Uterus (tissue), 4 donors: ENCODE results near the gene COBLL1. TPM values are rescaled to one million over a fixed set of nuclear protein-coding genes. Genes with fewer than 3 reads are reported as not detected.

Experiments used
- DNase-seq, 2 donors: peaks; one replicate each; pipeline ENCODE4 v3.0.0-alpha.2; 2019 to 2020
- H3K27ac ChIP-seq, 2 donors: fragments of 200-600 bp; sonication (generic); 1 replicate in 1 of 2; 2 replicates in 1 of 2; pipeline ENCODE4 v1.5.1; 2016 to 2018
- H3K27me3 ChIP-seq, 2 donors: fragments of 200-600 bp; sonication (generic); one replicate each; pipeline ENCODE4 v1.5.1; 2018 to 2019; ENCODE audit warnings: control low read depth in 1 of 2
- H3K36me3 ChIP-seq, 2 donors: fragments of 200-600 bp; sonication (generic); one replicate each; pipeline ENCODE4 v1.5.1; 2019; ENCODE audit warnings: control low read depth in 1 of 2
- H3K4me1 ChIP-seq, 2 donors: fragments of 200-600 bp; sonication (generic); one replicate each; pipeline ENCODE4 v1.5.1; 2018 to 2019; ENCODE audit warnings: control low read depth in 1 of 2
- H3K4me3 ChIP-seq, 2 donors: fragments of 200-600 bp; sonication (generic); 1 replicate in 1 of 2; 2 replicates in 1 of 2; pipeline ENCODE4 v1.5.1; 2018 to 2019; ENCODE audit warnings: mild to moderate bottlenecking in 1 of 2
- H3K9me3 ChIP-seq, 2 donors: fragments of 200-600 bp; sonication (generic); one replicate each; pipeline ENCODE4 v1.5.1; 2019; ENCODE audit warnings: control low read depth in 1 of 2
- CTCF ChIP-seq, 4 experiments: fragments of 200-600 bp in 2 of 4; fragments of 450-650 bp in 2 of 4; sonication (generic) in 2 of 4; IDR thresholded peaks; one replicate each; pipeline ENCODE4 v1.5.1; 2016 to 2019; ENCODE audit warnings: antibody characterized with exemption in 4 of 4, mild to moderate bottlenecking in 2 of 4, moderate library complexity in 1 of 4
- POLR2A ChIP-seq, 2 donors: fragments of 450-650 bp; IDR thresholded peaks; one replicate each; pipeline ENCODE4 v1.6.1; 2016; ENCODE audit warnings: antibody characterized with exemption in 2 of 2, mild to moderate bottlenecking in 1 of 2, moderate library complexity in 1 of 2
- intact Hi-C: fragments of 100-400 bp; cut with DNase I; formaldehyde crosslinking; loops from one replicate; pipeline ENCODE4 v1.15.1; 2023; ENCODE audit warnings: low total_unique reads
- total RNA-seq, 4 donors: library from RNA; depleted of rRNA in 3 of 4; stranded (reverse); fragments of >200 nt in 3 of 4; gene quantifications; one replicate each; pipeline versions ENCODE4 v1.1.0 to v1.2.4, GENCODE V29; 2014 to 2023
- donor health status: DM: yes; HTN: yes; CAD: no.

Gene COBLL1
- total RNA-seq, 4 donors from 2014 or later, result 4.1 to 32.6 (median 17.9) TPM

- no peaks in the 10 kb centered on the region for H3K36me3 ChIP-seq
- DNase-seq, result no peak
- H3K9me3 ChIP-seq, result no peaks in the 10 kb centered on the region
- no peaks in the 10 kb centered on the region for H3K27me3 ChIP-seq
- H3K4me3 ChIP-seq, result no peak overlapping the region
- H3K4me1 ChIP-seq, result no peaks in the 10 kb centered on the region
- H3K27ac ChIP-seq, result no peak overlapping the region
- no peak for TF ChIP-seq CTCF (IDR thresholded peaks at IDR 0.05)
- intact Hi-C loops, result no loop called here
Observed at GRCh38 chr2:164843346-164843911, 1.8 kb upstream of the COBLL1 start.

DNA sequence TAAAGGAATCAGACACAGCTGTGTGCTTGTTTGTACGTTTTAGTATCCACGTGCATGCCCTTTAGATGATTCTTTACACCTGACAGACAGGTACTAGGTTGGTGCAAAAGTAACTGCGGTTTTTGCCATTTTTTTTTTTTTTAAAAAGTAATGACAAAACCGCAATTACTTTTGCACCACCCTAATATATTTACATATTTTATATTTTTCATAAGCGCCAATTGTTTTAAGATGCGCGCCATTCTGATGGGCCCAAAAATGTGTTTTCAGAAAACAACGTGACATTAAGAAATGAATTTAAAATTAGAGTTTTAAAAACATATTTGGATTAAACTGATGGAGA is 972 bp upstream of the COBLL1 start:
- no peaks in the 10 kb centered on the region for H3K4me1 ChIP-seq
- H3K36me3 ChIP-seq, result no peaks in the 10 kb centered on the region
- H3K27me3 ChIP-seq, result no peaks in the 10 kb centered on the region
- TF ChIP-seq POLR2A (IDR thresholded peaks at IDR 0.05) (no peak), CTCF (IDR thresholded peaks at IDR 0.05) (no peak)
- no peaks in the 10 kb centered on the region for H3K9me3 ChIP-seq
- no peak overlapping the region for H3K4me3 ChIP-seq
- DNase-seq, result no peak
- intact Hi-C loops, result no loop called here
- H3K27ac ChIP-seq, result peak overlapping the region in 1 of 2 donors; percentile 94

DNA sequence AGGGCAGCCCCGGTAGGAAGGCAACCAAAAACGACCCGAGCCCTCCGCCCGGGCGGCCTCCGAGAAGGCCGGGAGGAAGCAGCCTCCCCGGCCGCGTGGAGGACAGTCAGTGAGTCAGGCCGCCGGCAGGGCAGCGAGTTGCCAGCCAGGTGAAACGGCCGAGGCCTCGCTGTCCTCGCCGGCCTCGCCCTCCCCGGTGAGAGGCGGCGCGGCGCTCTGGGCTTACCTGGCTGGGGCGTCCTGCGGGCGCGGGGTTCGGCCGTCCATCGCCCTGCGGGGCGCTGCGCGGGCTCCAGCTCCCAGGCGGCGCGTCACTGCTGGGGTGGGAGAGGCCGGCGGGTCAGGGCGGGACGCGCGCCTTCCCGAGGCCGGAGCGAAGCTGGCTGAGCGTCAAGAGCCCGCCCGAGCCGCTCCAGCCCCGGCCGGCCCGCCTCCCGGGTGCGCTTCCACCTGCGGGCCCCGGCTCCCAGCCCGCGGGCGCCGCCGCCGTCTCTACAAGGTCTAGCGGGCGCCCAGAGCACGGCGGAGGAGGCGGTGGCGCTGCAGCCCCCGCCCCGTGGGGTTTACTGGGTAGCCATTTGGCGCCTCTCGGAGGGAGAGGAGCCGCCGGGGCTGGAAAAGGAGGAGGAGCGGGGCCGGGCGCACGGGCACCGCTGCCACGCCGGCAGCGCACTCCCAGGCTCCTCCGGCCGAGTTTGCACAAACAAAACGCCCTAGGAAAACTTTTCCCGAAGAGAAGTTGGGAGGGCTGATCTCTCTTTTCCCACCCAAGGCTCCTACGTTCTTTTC is 499 bp downstream of the COBLL1 start:
- H3K9me3 ChIP-seq, result no peaks in the 10 kb centered on the region

GRCh38 chr2:164840458-164840929 is 1.1 kb downstream of the COBLL1 start:
- intact Hi-C loops, result no loop called here
- peak; percentile 18 to 20 for DNase-seq

More for the DNA sequence above, 499 bp downstream of the COBLL1 start:
- Histone ChIP-seq H3K27me3 (no peaks in the 10 kb centered on the region), H3K4me1 (no peaks in the 10 kb centered on the region), H3K27ac (peak overlapping the region; percentile 81 to 94), H3K36me3 (no peaks in the 10 kb centered on the region), H3K4me3 (peak overlapping the region; percentile 57 to 74)
- DNase-seq, result peak; percentile 54 to 60
- intact Hi-C loops, result no loop called here
- TF ChIP-seq CTCF (IDR thresholded peaks at IDR 0.05) (peak in 3 of 4 experiments; percentile 1 to 2 (median 2)), POLR2A (IDR thresholded peaks at IDR 0.05) (no peak)

More at GRCh38 chr2:164840458-164840929, 1.1 kb downstream of the COBLL1 start:
- no peaks in the 10 kb centered on the region for H3K9me3 ChIP-seq
- H3K4me1 ChIP-seq, result no peaks in the 10 kb centered on the region
- no peaks in the 10 kb centered on the region for H3K27me3 ChIP-seq
- TF ChIP-seq CTCF (IDR thresholded peaks at IDR 0.05) (no peak), POLR2A (IDR thresholded peaks at IDR 0.05) (no peak)
- no peaks in the 10 kb centered on the region for H3K36me3 ChIP-seq
- peak overlapping the region; percentile 57 to 74 for H3K4me3 ChIP-seq
- peak overlapping the region; percentile 81 to 94 for H3K27ac ChIP-seq
